Breast epithelium (tissue), 3 donors: ENCODE results near the gene GLCCI1.

Experiments
- POLR2A ChIP-seq: fragments of 450-650 bp; IDR thresholded peaks from one replicate; pipeline ENCODE4 v1.6.1; 2016; ENCODE audit warnings: antibody characterized with exemption, mild to moderate bottlenecking, moderate library complexity
- TF ChIP-seq, protein P1 (sequence below), 3 donors: fragments of 450-650 bp; IDR thresholded peaks; one replicate each; pipeline ENCODE4 v1.5.1; 2016 to 2017; ENCODE audit warnings: antibody characterized with exemption in 3 of 3, mild to moderate bottlenecking in 3 of 3, moderate library complexity in 3 of 3

DNA sequence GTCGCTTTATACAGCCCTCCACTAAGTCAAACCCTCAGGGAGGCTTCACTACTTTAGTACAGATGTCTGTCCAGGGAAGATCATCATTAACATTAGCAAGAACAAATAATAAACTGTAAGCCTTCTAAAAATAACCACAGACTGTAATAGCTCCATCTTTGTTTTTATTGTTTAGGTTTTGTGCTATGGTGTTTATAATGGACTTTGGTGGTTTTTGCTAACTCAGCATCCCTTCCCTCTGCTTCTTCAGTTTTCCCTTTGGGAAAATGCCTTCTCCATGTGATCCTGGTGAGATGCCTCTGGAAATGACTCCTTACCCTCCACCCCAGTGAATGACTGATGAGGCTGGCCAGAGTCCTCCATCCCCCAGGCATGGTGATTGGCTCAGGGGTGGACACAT is 162.1 kb downstream of the GLCCI1 start:
- TF ChIP-seq, protein P1, sequence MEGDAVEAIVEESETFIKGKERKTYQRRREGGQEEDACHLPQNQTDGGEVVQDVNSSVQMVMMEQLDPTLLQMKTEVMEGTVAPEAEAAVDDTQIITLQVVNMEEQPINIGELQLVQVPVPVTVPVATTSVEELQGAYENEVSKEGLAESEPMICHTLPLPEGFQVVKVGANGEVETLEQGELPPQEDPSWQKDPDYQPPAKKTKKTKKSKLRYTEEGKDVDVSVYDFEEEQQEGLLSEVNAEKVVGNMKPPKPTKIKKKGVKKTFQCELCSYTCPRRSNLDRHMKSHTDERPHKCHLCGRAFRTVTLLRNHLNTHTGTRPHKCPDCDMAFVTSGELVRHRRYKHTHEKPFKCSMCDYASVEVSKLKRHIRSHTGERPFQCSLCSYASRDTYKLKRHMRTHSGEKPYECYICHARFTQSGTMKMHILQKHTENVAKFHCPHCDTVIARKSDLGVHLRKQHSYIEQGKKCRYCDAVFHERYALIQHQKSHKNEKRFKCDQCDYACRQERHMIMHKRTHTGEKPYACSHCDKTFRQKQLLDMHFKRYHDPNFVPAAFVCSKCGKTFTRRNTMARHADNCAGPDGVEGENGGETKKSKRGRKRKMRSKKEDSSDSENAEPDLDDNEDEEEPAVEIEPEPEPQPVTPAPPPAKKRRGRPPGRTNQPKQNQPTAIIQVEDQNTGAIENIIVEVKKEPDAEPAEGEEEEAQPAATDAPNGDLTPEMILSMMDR (IDR thresholded peaks at IDR 0.05): no peak
- TF ChIP-seq POLR2A: no peak
